Subcutaneous adipose tissue (tissue), 4 donors: Measurements from ENCODE around the gene ANAPC13. TPM values are rescaled to one million over a fixed set of nuclear protein-coding genes. Genes with fewer than 3 reads are reported as not detected.

ENCODE experiments used
- total RNA-seq, 4 donors: library from RNA; depleted of rRNA; stranded (reverse); fragments of >200 nt; gene quantifications; one replicate each; pipeline ENCODE4 v1.1.0, GENCODE V29; 2016
- TF ChIP-seq, protein P1 (sequence below): fragments of 450-650 bp; IDR thresholded peaks from one replicate; pipeline ENCODE4 v1.5.1; 2016; ENCODE audit warnings: low read depth, mild to moderate bottlenecking, control low read depth, antibody characterized with exemption, moderate library complexity

ANAPC13 gene
- total RNA-seq, 4 donors from 2014 or later, result 45.9 to 133 (median 60.0) TPM

DNA sequence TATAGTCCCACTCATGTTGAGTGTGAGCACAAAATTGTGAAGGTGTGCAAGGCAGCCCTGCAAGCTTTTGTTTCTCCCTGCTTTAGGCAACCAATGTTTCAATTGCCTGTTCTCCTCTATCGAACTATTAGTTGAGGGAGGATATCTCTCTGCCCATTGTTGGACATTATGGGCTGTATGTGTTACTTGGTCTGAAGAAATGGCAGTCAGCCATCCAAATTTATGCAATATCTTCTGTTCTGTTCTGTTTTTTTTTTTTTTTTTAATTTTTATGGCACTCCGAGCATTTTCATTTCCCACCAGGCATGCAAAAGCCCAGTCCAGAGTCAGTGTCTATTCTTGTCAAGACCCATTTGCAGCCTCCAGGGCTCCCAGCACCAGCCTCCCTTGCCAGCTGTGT lies 44.0 kb downstream of the ANAPC13 start:
- TF ChIP-seq, protein P1, sequence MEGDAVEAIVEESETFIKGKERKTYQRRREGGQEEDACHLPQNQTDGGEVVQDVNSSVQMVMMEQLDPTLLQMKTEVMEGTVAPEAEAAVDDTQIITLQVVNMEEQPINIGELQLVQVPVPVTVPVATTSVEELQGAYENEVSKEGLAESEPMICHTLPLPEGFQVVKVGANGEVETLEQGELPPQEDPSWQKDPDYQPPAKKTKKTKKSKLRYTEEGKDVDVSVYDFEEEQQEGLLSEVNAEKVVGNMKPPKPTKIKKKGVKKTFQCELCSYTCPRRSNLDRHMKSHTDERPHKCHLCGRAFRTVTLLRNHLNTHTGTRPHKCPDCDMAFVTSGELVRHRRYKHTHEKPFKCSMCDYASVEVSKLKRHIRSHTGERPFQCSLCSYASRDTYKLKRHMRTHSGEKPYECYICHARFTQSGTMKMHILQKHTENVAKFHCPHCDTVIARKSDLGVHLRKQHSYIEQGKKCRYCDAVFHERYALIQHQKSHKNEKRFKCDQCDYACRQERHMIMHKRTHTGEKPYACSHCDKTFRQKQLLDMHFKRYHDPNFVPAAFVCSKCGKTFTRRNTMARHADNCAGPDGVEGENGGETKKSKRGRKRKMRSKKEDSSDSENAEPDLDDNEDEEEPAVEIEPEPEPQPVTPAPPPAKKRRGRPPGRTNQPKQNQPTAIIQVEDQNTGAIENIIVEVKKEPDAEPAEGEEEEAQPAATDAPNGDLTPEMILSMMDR, result no peak

DNA sequence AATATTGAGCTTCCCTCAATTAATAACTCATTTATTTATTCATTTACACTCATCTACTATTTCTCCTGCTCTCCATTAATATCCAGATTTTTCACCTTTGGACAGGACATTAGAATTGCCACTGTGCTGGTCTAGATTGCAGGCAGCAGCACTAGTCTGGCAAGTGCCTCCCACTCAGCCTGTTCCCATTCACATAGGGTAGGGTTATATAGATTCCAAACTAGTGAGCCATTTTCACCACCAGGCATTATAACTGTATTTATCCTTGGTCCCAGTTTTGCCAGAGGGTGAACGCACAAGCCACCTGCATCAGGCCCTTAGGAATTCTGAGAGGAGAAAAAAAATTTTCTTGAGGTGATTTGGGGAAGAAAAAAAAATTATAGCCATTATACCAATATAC lies 44.5 kb downstream of the ANAPC13 start:
- TF ChIP-seq, protein P1, result no peak

DNA sequence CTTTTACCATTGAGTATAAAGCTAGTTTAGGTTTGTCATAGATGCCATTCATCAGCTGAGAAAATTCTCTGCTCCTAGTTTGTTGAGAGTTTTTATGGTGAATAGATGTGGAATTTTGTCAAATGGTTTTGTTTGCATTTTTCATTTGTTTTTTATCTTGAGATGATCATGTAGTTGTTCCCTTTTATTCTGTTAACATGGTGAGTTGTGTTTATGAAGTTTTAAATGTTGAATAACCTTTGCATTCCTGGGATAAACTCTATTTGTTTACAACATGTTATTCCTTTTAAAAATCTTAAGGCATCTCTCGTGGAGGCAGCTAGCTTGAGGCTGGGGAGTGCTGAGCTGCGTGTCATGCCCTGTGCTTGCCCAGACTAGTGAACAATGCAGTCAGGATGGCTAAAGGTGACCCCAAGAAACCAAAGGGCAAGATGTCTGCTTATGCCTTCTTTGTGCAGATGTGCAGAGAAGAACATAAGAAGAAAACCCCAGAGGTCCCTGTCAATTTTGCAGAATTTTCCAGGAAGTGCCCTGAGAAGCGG lies 48.5 kb downstream of the ANAPC13 start:
- TF ChIP-seq, protein P1, result no peak

DNA sequence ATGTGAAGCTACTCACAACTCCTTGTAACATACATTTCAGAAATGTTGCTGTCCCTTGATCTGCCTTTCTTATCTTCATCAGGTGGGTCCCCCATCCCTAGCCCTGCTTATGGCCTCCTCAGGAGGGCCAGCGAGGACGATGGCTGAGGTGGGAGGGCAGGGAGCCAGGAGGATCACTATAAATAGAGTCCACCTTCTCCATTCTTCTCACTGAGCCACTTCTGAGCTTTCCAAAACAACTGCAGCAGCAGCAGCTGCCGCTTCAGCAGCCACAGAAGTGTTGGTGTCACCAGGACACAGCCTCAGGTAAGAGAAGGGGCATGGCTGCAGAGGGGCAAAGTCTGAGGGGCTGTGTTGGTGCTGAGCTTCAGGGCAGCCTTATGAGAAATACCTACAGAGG lies 53.5 kb downstream of the ANAPC13 start:
- TF ChIP-seq, protein P1, result no peak

DNA sequence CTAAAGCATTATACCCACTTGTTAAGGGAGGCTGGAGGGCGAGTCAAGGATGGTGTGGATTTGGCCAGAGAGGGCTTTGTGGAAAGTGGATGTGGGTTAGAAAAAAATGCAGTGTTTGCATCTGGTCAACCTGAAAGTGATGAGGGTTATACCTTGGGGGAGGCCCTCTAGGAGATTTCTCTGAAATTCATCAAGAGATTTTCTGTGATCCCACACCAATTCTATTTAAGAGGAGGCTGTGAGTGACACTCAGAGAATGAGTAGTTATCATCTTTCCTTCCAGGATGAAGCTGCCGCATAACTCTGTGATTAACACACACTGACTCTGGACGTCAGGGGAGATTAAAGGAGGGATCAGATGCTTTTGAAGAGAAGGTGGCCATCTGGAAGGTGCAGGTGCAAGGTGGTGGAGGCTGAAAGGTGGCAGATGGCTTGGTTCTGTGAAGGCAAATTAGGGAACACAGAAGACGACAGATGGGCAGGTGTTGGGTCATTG lies 54.8 kb downstream of the ANAPC13 start:
- TF ChIP-seq, protein P1, result no peak

DNA sequence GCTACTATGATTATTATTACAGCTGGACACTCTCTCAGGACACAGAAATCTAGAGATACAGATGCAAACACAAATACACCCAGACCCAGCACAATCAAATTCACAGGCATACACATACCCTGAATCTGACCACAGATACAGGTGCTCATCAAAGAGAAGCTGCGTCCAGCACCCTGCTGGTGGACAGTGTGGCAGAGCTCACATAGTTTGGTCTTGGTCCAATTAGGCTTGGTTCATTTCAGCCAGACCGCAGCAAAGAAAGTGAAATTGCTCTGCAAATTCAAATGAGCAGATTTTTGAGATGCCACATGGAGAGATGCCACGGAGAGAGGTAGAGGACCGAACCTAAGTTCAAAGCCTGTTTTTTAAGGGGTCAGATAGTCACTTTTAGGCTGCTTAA lies 55.6 kb downstream of the ANAPC13 start:
- TF ChIP-seq, protein P1, result no peak

DNA sequence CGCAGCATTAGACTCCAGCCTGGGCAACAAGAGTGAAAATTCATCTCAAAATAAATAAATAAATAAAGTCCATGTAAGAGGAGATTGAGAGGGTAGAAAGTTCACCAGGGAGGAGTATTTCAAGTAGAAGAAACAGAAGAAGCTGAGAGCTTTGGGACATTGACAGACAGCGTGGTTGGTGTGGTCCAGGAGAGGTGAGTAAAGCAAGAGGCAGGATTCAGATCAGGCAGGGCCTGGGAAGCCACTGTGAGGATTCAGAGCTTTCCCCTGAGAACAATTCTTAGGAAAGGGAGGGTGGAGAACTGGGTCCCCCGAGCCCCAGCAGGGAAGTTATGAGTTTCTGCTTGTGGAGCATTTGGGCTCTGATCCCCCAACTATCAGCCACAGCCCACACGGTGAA lies 57.4 kb downstream of the ANAPC13 start:
- TF ChIP-seq, protein P1, result no peak

Other genes starting within 250 kb of the ANAPC13 start
- gene RYK, start 235.1 kb downstream of the ANAPC13 start, total RNA-seq, result 10 to 100 TPM; 59.9 to 98.5 (median 93.4) TPM
- gene AMOTL2, start 111.5 kb downstream of the ANAPC13 start, total RNA-seq, result 100 to 1,000 TPM in 2 of 4 donors, 10 to 100 TPM in 2; 92.4 to 320 (median 137) TPM
- 10 to 100 TPM; 19.9 to 39.2 (median 34.7) TPM for gene CEP63, start 72 bp upstream of the ANAPC13 start, total RNA-seq
- gene KY, start 165.0 kb upstream of the ANAPC13 start, total RNA-seq, result not detected